Psoas muscle (tissue), 8 donors: ENCODE data around the gene ATP8A2. TPM values are rescaled to one million over a fixed set of nuclear protein-coding genes. Genes with fewer than 3 reads are reported as not detected.

ENCODE experiments used
- ATAC-seq, 4 donors: fragments of 200-7000 bp; cut with Tn5 transposase; one replicate each; pipeline ENCODE4 v1.9.1; 2020; ENCODE audit warnings: moderate library complexity in 3 of 4, mild to moderate bottlenecking in 2 of 4
- DNase-seq, 2 donors: peaks; one replicate each; pipeline ENCODE4 v3.0.0-alpha.2; 2020
- H3K27ac ChIP-seq: fragments of 200-600 bp; one replicate; pipeline ENCODE4 v1.8.0; 2022
- H3K27me3 ChIP-seq, 3 donors: fragments of 200-600 bp in 1 of 3; one replicate each; pipeline versions ENCODE4 v1.6.1 to v1.8.0; 2013 to 2022; ENCODE audit warnings: low read length in 2 of 3, mild to moderate bottlenecking in 2 of 3, moderate library complexity in 1 of 3; ENCODE audit not compliant: insufficient read depth in 3 of 3
- H3K36me3 ChIP-seq, 2 donors: fragments of 200-600 bp in 1 of 2; one replicate each; pipeline versions ENCODE4 v1.6.1 to v1.8.0; 2013 to 2022; ENCODE audit warnings: low read depth in 1 of 2, mild to moderate bottlenecking in 1 of 2, moderate library complexity in 1 of 2; ENCODE audit not compliant: insufficient read depth in 1 of 2
- H3K4me1 ChIP-seq: fragments of 200-600 bp; one replicate; pipeline ENCODE4 v1.8.0; 2022
- H3K4me3 ChIP-seq: fragments of 200-600 bp; one replicate; pipeline ENCODE4 v1.8.0; 2022; ENCODE audit warnings: mild to moderate bottlenecking
- H3K9me3 ChIP-seq: fragments of 200-600 bp; one replicate; pipeline ENCODE4 v1.8.0; 2022
- WGBS, 3 donors: extraction: QIAGEN DNeasy Blood & Tissue Kit; methylation state at CpG; one replicate each; pipeline versions ENCODE4 v1.1.6 to v1.1.7; 2013; 5-methylcytosine and 5-hydroxymethylcytosine counted together
- intact Hi-C, 2 donors: fragments of 100-400 bp; cut with DNase I; formaldehyde crosslinking; loops; one replicate each; pipeline versions ENCODE4 v1.11.0 to v1.14.2; 2022
- polyA plus RNA-seq, 3 donors: library from polyadenylated mRNA; stranded (reverse); fragments of 200-250 nt; gene quantifications; one replicate each; pipeline ENCODE4 v1.2.3, GENCODE V29; 2013
- total RNA-seq, 4 donors: library from RNA; stranded (reverse); fragmentation: NEBNext Ultra II Directional in 2 of 4; extraction: Animal tissue kit (Norgen Biotek cat#: 25700) in 2 of 4; gene quantifications; one replicate each; pipeline versions ENCODE4 v1.2.1 to v1.2.4, GENCODE V29; 2021 to 2023
- TF ChIP-seq, protein P1 (sequence below): fragments of 200-600 bp; IDR thresholded peaks from one replicate; pipeline ENCODE4 v1.8.0; 2022; ENCODE audit warnings: antibody characterized with exemption
- donor health status: healthy with polysubstance abuse.
- donor health status: DM: no; HTN: no; CAD: no; lungs with moderate emphysema.
- donor health status: Bipolar disorder and iron deficiency.
- donor health status: healthy.
- donor health status: DM: yes; HTN: yes; CAD: no.
- donor health status: DM: no; HTN: no; CAD: no.
- donor health status: DM: no; HTN: no; CAD: no.
- donor health status: DM: yes; HTN: yes; CAD: no.

ATP8A2 gene
- total and polyA plus RNA-seq, 7 donors = 0.02 to 0.22 (median 0.04) TPM; not detected in 2

DNA sequence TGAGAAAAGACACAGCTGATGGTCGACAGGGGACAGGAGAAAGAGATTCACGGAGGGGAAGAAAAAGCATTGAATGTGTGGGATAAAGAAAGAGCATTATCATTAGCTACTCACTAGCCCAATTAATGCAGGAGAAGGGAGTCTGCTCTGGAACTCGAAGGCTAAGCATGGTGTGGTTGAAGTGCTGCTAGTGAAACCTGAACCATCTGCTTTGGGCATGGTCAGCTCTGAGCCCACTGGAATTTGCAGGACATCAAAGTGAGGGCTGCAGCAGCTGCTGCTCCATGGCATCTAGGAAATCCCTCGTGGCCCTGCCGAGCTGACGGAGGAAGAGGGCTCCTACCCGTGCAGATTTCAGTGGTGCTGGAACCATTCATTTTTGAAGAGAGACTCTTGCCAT, 320.3 kb downstream of the ATP8A2 start:
- intact Hi-C loops = no loop called here
- peaks cover 49% of the 10 kb centered on the region for H3K4me1 ChIP-seq
- no peaks in the 10 kb centered on the region for H3K27me3 ChIP-seq
- WGBS, 3 donors = 14 to 31% (median 18%) methylated on average over 7 of the region's 7 CpGs
- ATAC-seq (peak; percentile 32 to 83 (median 69)), DNase-seq (no peak)
- no peaks in the 10 kb centered on the region for H3K9me3 ChIP-seq
- H3K27ac ChIP-seq = peak overlapping the region; percentile 68
- peak overlapping the region; percentile 1 for H3K4me3 ChIP-seq
- TF ChIP-seq, protein P1, sequence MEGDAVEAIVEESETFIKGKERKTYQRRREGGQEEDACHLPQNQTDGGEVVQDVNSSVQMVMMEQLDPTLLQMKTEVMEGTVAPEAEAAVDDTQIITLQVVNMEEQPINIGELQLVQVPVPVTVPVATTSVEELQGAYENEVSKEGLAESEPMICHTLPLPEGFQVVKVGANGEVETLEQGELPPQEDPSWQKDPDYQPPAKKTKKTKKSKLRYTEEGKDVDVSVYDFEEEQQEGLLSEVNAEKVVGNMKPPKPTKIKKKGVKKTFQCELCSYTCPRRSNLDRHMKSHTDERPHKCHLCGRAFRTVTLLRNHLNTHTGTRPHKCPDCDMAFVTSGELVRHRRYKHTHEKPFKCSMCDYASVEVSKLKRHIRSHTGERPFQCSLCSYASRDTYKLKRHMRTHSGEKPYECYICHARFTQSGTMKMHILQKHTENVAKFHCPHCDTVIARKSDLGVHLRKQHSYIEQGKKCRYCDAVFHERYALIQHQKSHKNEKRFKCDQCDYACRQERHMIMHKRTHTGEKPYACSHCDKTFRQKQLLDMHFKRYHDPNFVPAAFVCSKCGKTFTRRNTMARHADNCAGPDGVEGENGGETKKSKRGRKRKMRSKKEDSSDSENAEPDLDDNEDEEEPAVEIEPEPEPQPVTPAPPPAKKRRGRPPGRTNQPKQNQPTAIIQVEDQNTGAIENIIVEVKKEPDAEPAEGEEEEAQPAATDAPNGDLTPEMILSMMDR = no peak
- H3K36me3 ChIP-seq = no peaks in the 10 kb centered on the region

DNA sequence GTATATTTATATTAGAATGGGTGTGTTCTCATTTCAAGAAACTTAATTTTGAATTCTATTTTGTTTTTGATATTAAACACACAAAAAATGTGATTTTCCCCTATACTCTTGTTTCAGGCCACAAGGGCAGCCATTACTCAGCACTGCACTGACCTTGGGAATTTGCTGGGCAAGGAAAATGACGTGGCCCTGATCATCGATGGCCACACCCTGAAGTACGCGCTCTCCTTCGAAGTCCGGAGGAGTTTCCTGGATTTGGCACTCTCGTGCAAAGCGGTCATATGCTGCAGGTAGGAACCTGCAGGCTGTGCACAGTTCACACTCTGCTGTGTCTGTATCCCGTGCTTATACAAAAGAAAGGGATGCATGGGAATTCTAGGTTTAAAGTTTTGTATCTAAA, 327.3 kb downstream of the ATP8A2 start:
- WGBS, 3 donors = 84 to 85% (median 85%) methylated on average over 9 of the region's 9 CpGs
- DNase-seq (no peak), ATAC-seq (no peak)
- TF ChIP-seq, protein P1 = no peak
- Histone ChIP-seq H3K36me3 (no peaks in the 10 kb centered on the region), H3K4me1 (no peaks in the 10 kb centered on the region), H3K27me3 (no peaks in the 10 kb centered on the region), H3K9me3 (no peaks in the 10 kb centered on the region), H3K27ac (no peak overlapping the region), H3K4me3 (no peak overlapping the region)
- intact Hi-C loops = no loop called here

DNA sequence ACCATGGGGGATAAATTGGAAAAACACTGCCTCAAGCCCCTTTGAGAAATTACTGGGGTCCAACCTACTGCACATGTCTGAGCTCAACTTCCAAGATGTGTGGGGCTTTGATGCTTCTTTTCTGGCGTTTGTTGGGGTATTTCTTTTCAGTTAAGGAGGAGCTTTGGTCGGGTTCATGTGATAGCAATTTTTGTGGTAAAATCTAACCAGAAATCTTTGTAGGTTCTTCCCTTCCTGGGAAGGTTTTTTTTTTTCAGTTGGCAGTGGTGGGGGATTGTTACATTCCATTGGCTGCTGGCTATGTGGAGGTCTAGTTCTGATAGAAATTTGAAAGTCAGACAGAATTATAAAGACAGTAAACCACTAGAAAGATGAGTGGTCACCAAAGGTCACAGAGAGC, 327.8 kb downstream of the ATP8A2 start:
- intact Hi-C loops = no loop called here
- H3K27ac ChIP-seq = no peak overlapping the region
- H3K4me1 ChIP-seq = no peaks in the 10 kb centered on the region
- no peaks in the 10 kb centered on the region for H3K36me3 ChIP-seq
- no peaks in the 10 kb centered on the region for H3K27me3 ChIP-seq
- 56 to 57% (median 56%) methylated on average over 2 of the region's 2 CpGs for WGBS, 3 donors
- ATAC-seq = no peak
- DNase-seq = no peak
- TF ChIP-seq, protein P1 = no peak
- no peak overlapping the region for H3K4me3 ChIP-seq
- H3K9me3 ChIP-seq = no peaks in the 10 kb centered on the region

DNA sequence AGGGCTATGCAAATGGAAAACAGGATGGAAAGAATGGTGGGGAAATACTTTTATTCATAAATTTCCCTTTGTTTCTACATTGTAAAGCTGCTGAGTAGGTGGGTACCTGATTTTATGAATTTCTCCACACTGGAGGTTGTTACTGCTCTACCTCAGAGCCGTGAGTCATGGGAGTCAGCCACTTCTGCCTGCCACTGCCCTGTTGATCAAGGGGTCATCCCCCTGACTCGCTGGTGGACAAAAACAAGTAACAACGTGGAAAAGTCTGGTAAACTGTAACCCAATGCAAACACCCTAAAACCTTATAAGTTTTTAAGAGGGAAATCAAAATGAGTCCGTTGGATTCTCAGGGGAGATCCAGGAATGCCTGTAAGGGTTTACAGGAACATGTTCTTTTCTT, 329.5 kb downstream of the ATP8A2 start:
- Histone ChIP-seq H3K27ac (no peak overlapping the region), H3K9me3 (no peaks in the 10 kb centered on the region), H3K36me3 (no peaks in the 10 kb centered on the region), H3K4me3 (no peak overlapping the region), H3K27me3 (no peaks in the 10 kb centered on the region), H3K4me1 (no peaks in the 10 kb centered on the region)
- WGBS, 3 donors = 53 to 77% (median 57%) methylated on average over 4 of the region's 4 CpGs
- TF ChIP-seq, protein P1 = no peak
- ATAC-seq (no peak), DNase-seq (no peak)
- intact Hi-C loops = no loop called here

DNA sequence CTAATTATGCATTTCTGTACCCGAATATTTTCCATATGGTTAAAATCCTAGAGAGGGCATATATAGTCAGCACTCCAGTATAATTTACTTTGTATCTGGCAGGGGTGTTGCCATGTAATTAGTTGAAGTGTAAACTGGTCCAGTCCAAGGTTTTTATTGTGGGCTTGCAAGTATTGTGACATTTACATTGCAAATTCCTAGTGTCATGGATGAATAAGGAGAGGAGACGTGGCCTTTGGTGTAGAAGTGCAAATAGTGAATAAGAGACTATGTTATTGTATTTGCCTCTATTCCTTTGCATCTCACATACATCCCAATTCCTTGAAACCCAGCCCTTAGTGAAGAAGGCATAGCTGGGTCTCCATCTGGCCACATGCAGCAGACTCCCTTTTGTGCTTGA, 330.6 kb downstream of the ATP8A2 start:
- Histone ChIP-seq H3K9me3 (no peaks in the 10 kb centered on the region), H3K36me3 (no peaks in the 10 kb centered on the region), H3K4me1 (no peaks in the 10 kb centered on the region), H3K27ac (no peak overlapping the region), H3K4me3 (no peak overlapping the region), H3K27me3 (no peaks in the 10 kb centered on the region)
- intact Hi-C loops = no loop called here
- ATAC-seq (no peak), DNase-seq (no peak)
- TF ChIP-seq, protein P1 = no peak
- WGBS, 3 donors = 92 to 98% (median 93%) methylated on average over 2 of the region's 2 CpGs
